Neural crest cell (in vitro differentiated cells): ENCODE measurements around the gene COL7A1. TPM values are rescaled to one million over a fixed set of nuclear protein-coding genes. Genes with fewer than 3 reads are reported as not detected.

Experiments used
- DNase-seq: peaks from one replicate; pipeline ENCODE4 v3.0.0; 2021; ENCODE audit warnings: low read depth, mixed read lengths, low spot score
- H3K27ac Mint-ChIP-seq: one replicate; pipeline ENCODE4 v1.8.0; 2021; ENCODE audit warnings: mild to moderate bottlenecking, mixed read lengths; ENCODE audit not compliant: unreplicated experiment
- H3K27me3 Mint-ChIP-seq: 2 replicates; pipeline ENCODE4 v1.8.0; 2021; ENCODE audit warnings: low read depth, mild to moderate bottlenecking, mixed read lengths
- H3K36me3 Mint-ChIP-seq: 2 replicates; pipeline ENCODE4 v1.8.0; 2021; ENCODE audit warnings: low read depth, mild to moderate bottlenecking, mixed read lengths
- H3K4me1 Mint-ChIP-seq: 2 replicates; pipeline ENCODE4 v1.8.0; 2021; ENCODE audit warnings: mixed read lengths
- H3K4me3 Mint-ChIP-seq: one replicate; pipeline ENCODE4 v1.8.0; 2021; ENCODE audit warnings: mild to moderate bottlenecking, mixed read lengths
- H3K9me3 Mint-ChIP-seq: 2 replicates; pipeline ENCODE4 v1.8.0; 2021; ENCODE audit warnings: mixed read lengths
- total RNA-seq: library from RNA; stranded (reverse); gene quantifications from 2 replicates; pipeline ENCODE4 v1.2.1, GENCODE V29; 2021
- TF ChIP-seq, protein P1 (sequence below): fragments of 200-600 bp; sonication (generic); conservative IDR thresholded peaks from 2 replicates; pipeline ENCODE4 v1.5.0; 2021; ENCODE audit warnings: antibody characterized with exemption, mild to moderate bottlenecking

The COL7A1 gene
- total RNA-seq, 1 donor from 2014 or later: 28.7 TPM

DNA sequence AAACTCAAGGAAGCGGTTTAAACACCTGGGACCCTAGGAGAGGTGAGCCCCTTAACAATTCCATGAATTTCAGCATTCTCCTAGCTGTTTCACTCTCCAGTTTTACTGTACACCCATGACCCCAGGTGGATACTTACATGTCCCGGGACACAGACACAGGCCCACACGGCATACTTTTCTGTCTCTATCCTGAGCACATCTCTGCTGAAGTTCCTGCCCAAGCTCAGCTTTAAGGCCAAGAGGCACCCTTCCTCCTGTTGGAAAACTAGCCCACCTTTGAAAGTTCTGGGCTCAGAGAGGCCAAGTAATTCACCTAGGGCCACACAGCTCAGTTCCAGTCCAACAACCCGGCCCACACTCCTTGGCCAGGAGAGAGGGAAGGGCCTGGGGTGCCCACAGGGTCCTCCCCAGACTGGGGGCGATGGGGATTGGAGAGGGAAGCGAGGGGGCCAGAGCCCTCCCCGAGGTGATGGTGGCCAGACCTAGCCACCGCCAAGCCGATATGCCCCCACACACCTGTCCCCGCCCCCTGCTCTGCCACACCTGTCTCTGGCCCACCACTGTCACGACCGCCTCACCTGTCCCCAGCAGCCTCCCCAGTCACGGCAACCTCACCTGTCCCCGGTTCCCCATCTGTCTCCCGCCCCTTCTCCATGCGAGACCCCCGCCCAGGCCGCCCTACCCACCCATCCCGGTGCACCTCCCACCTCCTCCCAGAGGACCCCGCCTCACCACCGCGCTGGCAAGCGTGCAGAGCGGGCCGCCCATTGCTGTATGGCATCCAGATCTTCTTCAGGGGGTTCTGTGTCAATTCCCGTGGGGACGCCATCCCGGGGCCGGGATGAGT, 39.0 kb downstream of the COL7A1 start:
- Mint-ChIP-seq H3K9me3 (no peaks in the 10 kb centered on the region), H3K27me3 (no peaks in the 10 kb centered on the region), H3K4me3 (peak overlapping the region; percentile 96), H3K36me3 (no peaks in the 10 kb centered on the region), H3K4me1 (peaks cover 43% of the 10 kb centered on the region), H3K27ac (no peak overlapping the region)
- no peak for DNase-seq
- TF ChIP-seq, protein P1, sequence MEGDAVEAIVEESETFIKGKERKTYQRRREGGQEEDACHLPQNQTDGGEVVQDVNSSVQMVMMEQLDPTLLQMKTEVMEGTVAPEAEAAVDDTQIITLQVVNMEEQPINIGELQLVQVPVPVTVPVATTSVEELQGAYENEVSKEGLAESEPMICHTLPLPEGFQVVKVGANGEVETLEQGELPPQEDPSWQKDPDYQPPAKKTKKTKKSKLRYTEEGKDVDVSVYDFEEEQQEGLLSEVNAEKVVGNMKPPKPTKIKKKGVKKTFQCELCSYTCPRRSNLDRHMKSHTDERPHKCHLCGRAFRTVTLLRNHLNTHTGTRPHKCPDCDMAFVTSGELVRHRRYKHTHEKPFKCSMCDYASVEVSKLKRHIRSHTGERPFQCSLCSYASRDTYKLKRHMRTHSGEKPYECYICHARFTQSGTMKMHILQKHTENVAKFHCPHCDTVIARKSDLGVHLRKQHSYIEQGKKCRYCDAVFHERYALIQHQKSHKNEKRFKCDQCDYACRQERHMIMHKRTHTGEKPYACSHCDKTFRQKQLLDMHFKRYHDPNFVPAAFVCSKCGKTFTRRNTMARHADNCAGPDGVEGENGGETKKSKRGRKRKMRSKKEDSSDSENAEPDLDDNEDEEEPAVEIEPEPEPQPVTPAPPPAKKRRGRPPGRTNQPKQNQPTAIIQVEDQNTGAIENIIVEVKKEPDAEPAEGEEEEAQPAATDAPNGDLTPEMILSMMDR: no peak

DNA sequence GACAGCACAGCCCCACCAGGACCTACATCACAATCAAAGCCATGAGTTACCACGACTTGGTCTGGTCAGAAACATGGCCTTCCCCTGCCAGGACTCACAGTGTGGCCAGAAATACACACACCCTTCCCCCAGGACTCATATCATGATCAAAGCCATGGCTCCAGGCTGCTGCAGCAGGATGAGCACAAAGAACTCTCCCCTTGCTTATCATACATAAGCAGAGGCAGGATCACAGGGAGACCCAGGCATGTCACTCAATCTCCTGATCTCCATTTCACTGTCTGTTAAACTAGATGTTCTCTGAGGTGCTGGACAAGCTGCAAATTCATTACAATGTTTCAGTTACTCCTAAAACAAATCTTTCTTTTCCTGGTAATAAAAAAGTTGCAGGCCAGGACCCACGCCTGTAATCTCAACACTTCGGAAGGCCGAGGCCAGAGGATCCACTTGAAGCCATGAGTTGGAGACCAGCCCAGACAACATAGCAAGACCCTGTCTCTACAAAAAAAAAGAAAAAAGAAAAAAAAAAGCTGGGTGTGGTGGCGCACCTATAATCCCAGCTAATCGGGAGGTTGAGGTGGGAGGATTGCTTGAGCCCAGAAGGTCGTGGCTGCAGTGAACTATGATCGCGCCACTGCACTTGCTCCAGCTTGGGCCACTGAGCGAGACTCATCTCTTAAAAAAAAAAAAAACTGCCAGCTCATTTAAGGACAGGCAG, 39.7 kb downstream of the COL7A1 start:
- Mint-ChIP-seq H3K4me3 (peak overlapping the region; percentile 96), H3K9me3 (no peaks in the 10 kb centered on the region), H3K27ac (no peak overlapping the region), H3K27me3 (no peaks in the 10 kb centered on the region), H3K4me1 (peaks cover 39% of the 10 kb centered on the region), H3K36me3 (no peaks in the 10 kb centered on the region)
- DNase-seq: no peak
- TF ChIP-seq, protein P1: no peak

DNA sequence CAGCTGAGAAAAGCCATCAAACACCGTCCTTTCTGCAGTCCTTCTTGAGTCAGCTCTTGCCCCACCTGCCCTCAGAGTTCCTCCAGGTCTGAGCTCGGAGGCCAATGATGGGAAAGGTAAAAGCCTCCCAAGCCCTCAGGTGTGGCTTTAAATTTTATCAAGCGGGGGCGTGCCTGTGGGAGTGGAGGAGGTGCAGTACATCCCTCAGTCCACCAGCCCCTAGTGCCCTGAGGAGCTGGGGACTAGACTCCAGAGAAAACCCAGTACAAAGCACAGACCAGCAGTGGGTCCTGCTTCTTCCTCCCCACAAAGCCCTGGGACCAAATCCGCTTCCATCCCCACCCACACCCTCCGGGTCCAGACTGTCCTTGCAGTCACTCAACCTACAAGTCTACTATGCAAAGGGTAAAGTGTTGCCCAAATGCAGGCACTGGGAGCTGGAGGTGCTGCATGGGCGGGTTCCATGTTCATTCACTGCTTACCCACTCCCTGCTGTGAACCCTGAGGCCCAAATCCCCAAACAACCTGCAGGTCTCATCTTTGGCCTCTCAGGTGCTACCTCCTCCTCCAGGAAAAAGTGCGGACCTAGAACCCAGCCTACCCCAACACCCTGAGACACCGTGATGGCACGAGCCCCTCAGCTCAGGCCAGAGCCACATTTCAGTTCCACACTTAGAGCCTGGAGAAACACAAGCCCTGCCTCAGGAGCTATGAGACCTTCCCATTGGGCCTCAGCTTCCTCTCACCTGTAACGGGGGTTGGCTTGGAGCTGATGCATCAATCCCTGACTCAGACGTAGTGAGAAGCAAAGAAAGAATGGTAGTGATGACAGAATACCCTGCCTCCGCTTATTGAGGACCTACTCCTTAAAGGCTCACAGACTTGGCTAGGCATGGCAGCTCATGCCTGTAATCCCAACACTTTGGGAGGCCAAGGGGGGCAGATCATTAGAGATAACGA, 41.0 kb downstream of the COL7A1 start:
- Mint-ChIP-seq H3K27me3 (no peaks in the 10 kb centered on the region), H3K9me3 (no peaks in the 10 kb centered on the region), H3K36me3 (no peaks in the 10 kb centered on the region), H3K4me1 (peaks cover 38% of the 10 kb centered on the region), H3K27ac (peak overlapping the region; percentile 71), H3K4me3 (peak overlapping the region; percentile 96)
- no peak for DNase-seq
- TF ChIP-seq, protein P1: no peak

DNA sequence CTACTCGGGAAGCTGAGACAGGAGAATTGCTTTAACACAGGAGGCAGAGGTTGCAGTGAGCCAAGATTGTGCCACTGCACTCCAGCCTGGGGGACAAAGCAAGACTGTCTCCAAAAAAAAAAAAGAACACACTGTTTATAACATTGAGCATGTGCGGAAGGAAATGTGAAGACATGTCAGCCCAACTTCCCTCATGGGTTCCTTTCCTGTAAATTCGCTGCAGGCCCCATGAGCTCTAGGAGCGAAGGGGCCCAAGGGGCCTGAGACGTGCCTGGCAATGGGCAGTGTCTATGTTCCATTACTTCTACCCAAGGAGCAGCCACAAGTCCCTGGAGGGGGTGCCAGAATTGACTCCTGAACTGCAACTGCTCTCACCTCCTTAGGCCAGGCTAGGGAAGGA, 41.8 kb downstream of the COL7A1 start:
- TF ChIP-seq, protein P1: no peak
- peaks cover 38% of the 10 kb centered on the region for H3K4me1 Mint-ChIP-seq
- no peak for DNase-seq
- peak overlapping the region; percentile 75 for H3K4me3 Mint-ChIP-seq
- no peak overlapping the region for H3K27ac Mint-ChIP-seq
- H3K36me3 Mint-ChIP-seq: peaks cover 3% of the 10 kb centered on the region
- H3K27me3 Mint-ChIP-seq: no peaks in the 10 kb centered on the region
- no peaks in the 10 kb centered on the region for H3K9me3 Mint-ChIP-seq
